ENCODE measurements around the gene CDK4. TPM values are rescaled to one million over a fixed set of nuclear protein-coding genes. Genes with fewer than 3 reads are reported as not detected.

Gene CDK4
- total and polyA plus RNA-seq, 2 of the 13 experiments (the other 11 are each of a cell fraction or from before 2014, with no cell fraction given) = 191 to 209 TPM

GRCh38 chr12:57765003-57765697, 13.0 kb upstream of the CDK4 start (continued):
- TF ChIP-seq TCF7 (IDR thresholded peaks at IDR 0.05; ENCODE audit: low read depth) (no peak), ARNT (IDR thresholded peaks at IDR 0.05) (no peak), TCF12 (IDR thresholded peaks at IDR 0.05) (no peak), TCF12 (CRISPR knock-in tag; IDR thresholded peaks at IDR 0.05) (no peak), MAF1 (CRISPR knock-in tag; IDR thresholded peaks at IDR 0.05; ENCODE audit: borderline replicate concordance) (no peak), SNAPC2 (CRISPR knock-in tag; IDR thresholded peaks at IDR 0.05) (peak; percentile 57; the same call in 1 of the 2 replicates), ZBTB42 (CRISPR knock-in tag; IDR thresholded peaks at IDR 0.05) (peak; percentile 75; the same call in 1 of the 2 replicates), GABPA (IDR thresholded peaks at IDR 0.05; ENCODE audit: low read depth, low read length) (no peak), GABPA (CRISPR knock-in tag; IDR thresholded peaks at IDR 0.05; ENCODE audit: low read depth) (no peak), ZNF572 (CRISPR knock-in tag; IDR thresholded peaks at IDR 0.05) (0 out of 2 replicates have a peak, but pooled peaks have one; percentile 70), ZNF230 (CRISPR knock-in tag; IDR thresholded peaks at IDR 0.05) (peak; percentile 58; the same call in 1 of the 2 replicates), ZNF768 (CRISPR knock-in tag; IDR thresholded peaks at IDR 0.05) (peak; percentile 48; the same call in 1 of the 2 replicates), KAT8 (CRISPR knock-in tag; IDR thresholded peaks at IDR 0.05) (peak; percentile 33), GZF1 (CRISPR knock-in tag; IDR thresholded peaks at IDR 0.05) (no peak), ZNF234 (CRISPR knock-in tag; conservative IDR thresholded peaks at IDR 0.05) (no peak), ZNF605 (CRISPR knock-in tag; IDR thresholded peaks at IDR 0.05) (peak; percentile 66; the same call in 1 of the 2 replicates), ADNP (CRISPR knock-in tag; IDR thresholded peaks at IDR 0.05) (no peak), KMT2A (CRISPR knock-in tag; IDR thresholded peaks at IDR 0.05) (peak; percentile 56; the same call in 1 of the 2 replicates), ZNF766 (CRISPR knock-in tag; IDR thresholded peaks at IDR 0.05; ENCODE audit: borderline replicate concordance) (no peak), SMAD3 (CRISPR knock-in tag; IDR thresholded peaks at IDR 0.05) (0 out of 2 replicates have a peak, but pooled peaks have one; percentile 8), ZNF879 (CRISPR knock-in tag; IDR thresholded peaks at IDR 0.05) (no peak), ZNF337 (CRISPR knock-in tag; IDR thresholded peaks at IDR 0.05; ENCODE audit: borderline replicate concordance, low read depth) (no peak), REL (CRISPR knock-in tag; conservative IDR thresholded peaks at IDR 0.05) (peak; percentile 47; the same call in 1 of the 2 replicates), ZNF552 (CRISPR knock-in tag; IDR thresholded peaks at IDR 0.05; ENCODE audit: borderline replicate concordance) (0 out of 2 replicates have a peak, but pooled peaks have one; percentile 61), HDAC2 (CRISPR knock-in tag; IDR thresholded peaks at IDR 0.05) (peak; percentile 24; the same call in 1 of the 2 replicates)
- TF ChIP-seq, protein P1, sequence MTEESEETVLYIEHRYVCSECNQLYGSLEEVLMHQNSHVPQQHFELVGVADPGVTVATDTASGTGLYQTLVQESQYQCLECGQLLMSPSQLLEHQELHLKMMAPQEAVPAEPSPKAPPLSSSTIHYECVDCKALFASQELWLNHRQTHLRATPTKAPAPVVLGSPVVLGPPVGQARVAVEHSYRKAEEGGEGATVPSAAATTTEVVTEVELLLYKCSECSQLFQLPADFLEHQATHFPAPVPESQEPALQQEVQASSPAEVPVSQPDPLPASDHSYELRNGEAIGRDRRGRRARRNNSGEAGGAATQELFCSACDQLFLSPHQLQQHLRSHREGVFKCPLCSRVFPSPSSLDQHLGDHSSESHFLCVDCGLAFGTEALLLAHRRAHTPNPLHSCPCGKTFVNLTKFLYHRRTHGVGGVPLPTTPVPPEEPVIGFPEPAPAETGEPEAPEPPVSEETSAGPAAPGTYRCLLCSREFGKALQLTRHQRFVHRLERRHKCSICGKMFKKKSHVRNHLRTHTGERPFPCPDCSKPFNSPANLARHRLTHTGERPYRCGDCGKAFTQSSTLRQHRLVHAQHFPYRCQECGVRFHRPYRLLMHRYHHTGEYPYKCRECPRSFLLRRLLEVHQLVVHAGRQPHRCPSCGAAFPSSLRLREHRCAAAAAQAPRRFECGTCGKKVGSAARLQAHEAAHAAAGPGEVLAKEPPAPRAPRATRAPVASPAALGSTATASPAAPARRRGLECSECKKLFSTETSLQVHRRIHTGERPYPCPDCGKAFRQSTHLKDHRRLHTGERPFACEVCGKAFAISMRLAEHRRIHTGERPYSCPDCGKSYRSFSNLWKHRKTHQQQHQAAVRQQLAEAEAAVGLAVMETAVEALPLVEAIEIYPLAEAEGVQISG (CRISPR knock-in tag; IDR thresholded peaks at IDR 0.05) = peak; percentile 61
- TF ChIP-seq, protein P2, sequence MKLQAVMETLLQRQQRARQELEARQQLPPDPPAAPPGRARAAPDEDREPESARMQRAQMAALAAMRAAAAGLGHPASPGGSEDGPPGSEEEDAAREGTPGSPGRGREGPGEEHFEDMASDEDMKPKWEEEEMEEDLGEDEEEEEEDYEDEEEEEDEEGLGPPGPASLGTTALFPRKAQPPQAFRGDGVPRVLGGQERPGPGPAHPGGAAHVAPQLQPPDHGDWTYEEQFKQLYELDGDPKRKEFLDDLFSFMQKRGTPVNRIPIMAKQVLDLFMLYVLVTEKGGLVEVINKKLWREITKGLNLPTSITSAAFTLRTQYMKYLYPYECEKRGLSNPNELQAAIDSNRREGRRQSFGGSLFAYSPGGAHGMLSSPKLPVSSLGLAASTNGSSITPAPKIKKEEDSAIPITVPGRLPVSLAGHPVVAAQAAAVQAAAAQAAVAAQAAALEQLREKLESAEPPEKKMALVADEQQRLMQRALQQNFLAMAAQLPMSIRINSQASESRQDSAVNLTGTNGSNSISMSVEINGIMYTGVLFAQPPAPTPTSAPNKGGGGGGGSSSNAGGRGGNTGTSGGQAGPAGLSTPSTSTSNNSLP (IDR thresholded peaks at IDR 0.05; ENCODE audit: low read depth, low read length) = no peak
- TF ChIP-seq, protein P3, sequence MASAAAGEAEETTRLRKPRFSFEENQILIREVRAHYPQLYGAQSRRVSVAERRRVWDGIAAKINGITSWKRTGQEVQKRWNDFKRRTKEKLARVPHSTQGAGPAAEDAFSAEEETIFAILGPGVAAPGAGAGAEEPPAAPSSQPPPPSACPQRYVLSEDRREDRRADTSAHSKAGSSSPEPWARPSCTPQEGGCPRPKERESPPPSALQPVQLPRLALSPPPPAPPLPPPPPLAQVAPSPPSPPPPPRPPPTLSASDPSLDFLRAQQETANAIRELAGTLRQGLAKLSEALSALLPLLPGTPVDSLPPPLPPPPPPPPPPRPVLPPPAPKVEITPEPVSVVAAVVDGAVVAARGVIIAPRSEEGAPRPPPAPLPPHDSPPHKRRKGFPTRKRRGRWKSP (CRISPR knock-in tag; IDR thresholded peaks at IDR 0.05) = 0 out of 2 replicates have a peak, but pooled peaks have one; percentile 56
